Neural progenitor cell (in vitro differentiated cells): ENCODE results near the gene MAP2. TPM values are rescaled to one million over a fixed set of nuclear protein-coding genes. Genes with fewer than 3 reads are reported as not detected.

ENCODE experiments used
- DNase-seq: peaks from one replicate; pipeline ENCODE4 v3.0.0-alpha.2; 2016; ENCODE audit warnings: low spot score
- H2AFZ ChIP-seq: fragments of 200-600 bp; sonication (generic); replicated peaks from 2 replicates; pipeline ENCODE4 v1.6.1; 2016; ENCODE audit warnings: antibody characterized with exemption
- H3F3A ChIP-seq: fragments of 200-600 bp; sonication (generic); 2 replicates; pipeline ENCODE4 v1.6.1; 2016; ENCODE audit warnings: antibody characterized with exemption, low read depth
- H3K27ac ChIP-seq: fragments of 200-600 bp; sonication (generic); 2 replicates; pipeline ENCODE4 v1.5.1; 2016; ENCODE audit warnings: mild to moderate bottlenecking
- H3K27me3 ChIP-seq: fragments of 200-600 bp; sonication (generic); 2 replicates; pipeline ENCODE4 v1.6.1; 2016; ENCODE audit warnings: mild to moderate bottlenecking, moderate library complexity
- H3K36me3 ChIP-seq: fragments of 200-600 bp; sonication (generic); 2 replicates; pipeline ENCODE4 v1.5.1; 2016
- H3K4me1 ChIP-seq: fragments of 200-600 bp; sonication (generic); 2 replicates; pipeline ENCODE4 v1.6.1; 2016; ENCODE audit warnings: mixed run types
- H3K4me2 ChIP-seq: fragments of 200-600 bp; sonication (generic); 2 replicates; pipeline ENCODE4 v1.6.1; 2016
- H3K4me3 ChIP-seq: fragments of 200-600 bp; sonication (generic); 2 replicates; pipeline ENCODE4 v1.5.1; 2016
- H3K79me2 ChIP-seq: fragments of 200-600 bp; sonication (generic); 2 replicates; pipeline ENCODE4 v1.6.1; 2016; ENCODE audit warnings: low read depth
- H3K9ac ChIP-seq: fragments of 200-600 bp; sonication (generic); 2 replicates; pipeline ENCODE4 v1.6.1; 2016
- H3K9me3 ChIP-seq: fragments of 200-600 bp; sonication (generic); 2 replicates; pipeline ENCODE4 v1.5.1; 2016; ENCODE audit warnings: low read depth
- H4K20me1 ChIP-seq: fragments of 200-600 bp; sonication (generic); 2 replicates; pipeline ENCODE4 v1.6.1; 2016; ENCODE audit warnings: low read depth
- H3K27ac Mint-ChIP-seq: 3 replicates; pipeline ENCODE4 v1.8.0; 2021; ENCODE audit warnings: mixed read lengths
- H3K27me3 Mint-ChIP-seq: 2 replicates; pipeline ENCODE4 v1.8.0; 2022; ENCODE audit warnings: low read depth, mild to moderate bottlenecking, inconsistent platforms, moderate library complexity, mixed read lengths; ENCODE audit not compliant: insufficient read depth
- H3K36me3 Mint-ChIP-seq: 3 replicates; pipeline ENCODE4 v1.8.0; 2021; ENCODE audit warnings: mixed read lengths
- H3K4me1 Mint-ChIP-seq: 3 replicates; pipeline ENCODE4 v1.8.0; 2021; ENCODE audit warnings: mixed read lengths
- H3K4me3 Mint-ChIP-seq: 3 replicates; pipeline ENCODE4 v1.8.0; 2021; ENCODE audit warnings: mild to moderate bottlenecking, moderate library complexity, mixed read lengths
- H3K9me3 Mint-ChIP-seq: 3 replicates; pipeline ENCODE4 v1.8.0; 2020; ENCODE audit warnings: mixed read lengths
- EZH2 ChIP-seq: fragments of 200-600 bp; sonication (generic); IDR thresholded peaks from 2 replicates; pipeline ENCODE4 v1.6.1; 2017; ENCODE audit warnings: antibody characterized with exemption, mild to moderate bottlenecking, moderate library complexity
- EZH2phosphoT487 ChIP-seq: fragments of 200-600 bp; sonication (generic); IDR thresholded peaks from 2 replicates; pipeline ENCODE4 v1.6.1; 2017; ENCODE audit warnings: antibody characterized with exemption
- total RNA-seq: library from RNA; depleted of rRNA; stranded (reverse); fragments of >200 nt; gene quantifications from 2 replicates; pipeline ENCODE4 v1.2.3, GENCODE V29; 2015; ENCODE audit warnings: low replicate concordance
- TF ChIP-seq, protein P1 (sequence below): fragments of 200-600 bp; sonication (generic); IDR thresholded peaks from 2 replicates; pipeline ENCODE4 v1.5.1; 2017; ENCODE audit warnings: antibody characterized with exemption, mild to moderate bottlenecking

Gene MAP2
- total RNA-seq, 1 donor from 2014 or later, result 102 TPM

DNA sequence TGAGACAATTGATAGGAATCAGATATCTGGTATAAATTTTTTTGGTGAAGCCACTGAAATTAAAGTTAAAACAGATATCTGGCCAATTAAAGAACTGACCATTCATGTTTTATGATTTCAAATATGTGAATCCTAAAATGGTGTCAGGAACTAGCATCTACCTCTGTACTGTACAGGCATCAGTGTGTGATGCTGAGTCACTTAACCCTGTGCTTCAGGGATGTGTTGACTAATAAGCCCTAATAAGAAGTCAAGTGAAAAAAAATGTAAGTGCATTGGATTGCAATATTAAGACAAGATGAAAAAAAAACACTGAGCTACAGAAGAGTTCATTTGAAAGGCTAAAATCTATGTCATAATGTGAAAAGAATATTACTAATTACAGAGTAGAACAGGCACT, 338.7 kb downstream of the MAP2 start:
- Histone ChIP-seq H3K4me1 (no peaks in the 10 kb centered on the region), H3K27ac (no peak overlapping the region), H3K9ac (no peak overlapping the region), H3K79me2 (no peaks in the 10 kb centered on the region), H2AFZ (no peak overlapping the region), H3K27me3 (peaks cover 99% of the 10 kb centered on the region), H3F3A (no peaks in the 10 kb centered on the region), H3K36me3 (no peaks in the 10 kb centered on the region), H3K4me2 (no peak overlapping the region), H3K9me3 (no peaks in the 10 kb centered on the region), H3K4me3 (no peak overlapping the region), H4K20me1 (no peaks in the 10 kb centered on the region)
- DNase-seq, result no peak
- H3K4me3 Mint-ChIP-seq, result no peak overlapping the region
- peaks cover 14% of the 10 kb centered on the region for H3K4me1 Mint-ChIP-seq
- H3K9me3 Mint-ChIP-seq, result no peaks in the 10 kb centered on the region
- TF ChIP-seq EZH2 (no peak), EZH2phosphoT487 (no peak)
- TF ChIP-seq, protein P1, sequence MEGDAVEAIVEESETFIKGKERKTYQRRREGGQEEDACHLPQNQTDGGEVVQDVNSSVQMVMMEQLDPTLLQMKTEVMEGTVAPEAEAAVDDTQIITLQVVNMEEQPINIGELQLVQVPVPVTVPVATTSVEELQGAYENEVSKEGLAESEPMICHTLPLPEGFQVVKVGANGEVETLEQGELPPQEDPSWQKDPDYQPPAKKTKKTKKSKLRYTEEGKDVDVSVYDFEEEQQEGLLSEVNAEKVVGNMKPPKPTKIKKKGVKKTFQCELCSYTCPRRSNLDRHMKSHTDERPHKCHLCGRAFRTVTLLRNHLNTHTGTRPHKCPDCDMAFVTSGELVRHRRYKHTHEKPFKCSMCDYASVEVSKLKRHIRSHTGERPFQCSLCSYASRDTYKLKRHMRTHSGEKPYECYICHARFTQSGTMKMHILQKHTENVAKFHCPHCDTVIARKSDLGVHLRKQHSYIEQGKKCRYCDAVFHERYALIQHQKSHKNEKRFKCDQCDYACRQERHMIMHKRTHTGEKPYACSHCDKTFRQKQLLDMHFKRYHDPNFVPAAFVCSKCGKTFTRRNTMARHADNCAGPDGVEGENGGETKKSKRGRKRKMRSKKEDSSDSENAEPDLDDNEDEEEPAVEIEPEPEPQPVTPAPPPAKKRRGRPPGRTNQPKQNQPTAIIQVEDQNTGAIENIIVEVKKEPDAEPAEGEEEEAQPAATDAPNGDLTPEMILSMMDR, result no peak
- no peaks in the 10 kb centered on the region for H3K36me3 Mint-ChIP-seq
- H3K27ac Mint-ChIP-seq, result no peak overlapping the region
- peaks cover 2% of the 10 kb centered on the region for H3K27me3 Mint-ChIP-seq

DNA sequence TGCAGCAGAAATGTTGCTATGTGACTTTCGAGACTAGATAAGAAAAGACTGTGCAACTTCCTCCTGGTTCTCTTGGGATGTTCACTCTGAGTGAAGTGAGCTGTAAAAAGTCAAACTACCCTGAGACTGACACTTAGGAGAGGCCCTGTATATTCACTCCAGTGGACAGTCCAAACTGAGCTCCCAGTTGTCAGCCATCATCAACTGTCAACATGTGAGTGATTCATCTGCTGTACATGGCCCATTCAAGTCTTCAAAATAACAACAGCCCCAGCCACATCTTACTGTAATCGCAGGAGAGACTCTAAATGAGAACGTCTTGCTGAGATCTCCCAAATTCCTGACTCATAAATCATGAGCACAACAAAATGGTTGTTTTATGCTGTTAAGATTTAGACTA, 339.3 kb downstream of the MAP2 start:
- Histone ChIP-seq H3K36me3 (no peaks in the 10 kb centered on the region), H3K4me3 (no peak overlapping the region)
- H3K27me3 Mint-ChIP-seq, result peaks cover 2% of the 10 kb centered on the region

DNA sequence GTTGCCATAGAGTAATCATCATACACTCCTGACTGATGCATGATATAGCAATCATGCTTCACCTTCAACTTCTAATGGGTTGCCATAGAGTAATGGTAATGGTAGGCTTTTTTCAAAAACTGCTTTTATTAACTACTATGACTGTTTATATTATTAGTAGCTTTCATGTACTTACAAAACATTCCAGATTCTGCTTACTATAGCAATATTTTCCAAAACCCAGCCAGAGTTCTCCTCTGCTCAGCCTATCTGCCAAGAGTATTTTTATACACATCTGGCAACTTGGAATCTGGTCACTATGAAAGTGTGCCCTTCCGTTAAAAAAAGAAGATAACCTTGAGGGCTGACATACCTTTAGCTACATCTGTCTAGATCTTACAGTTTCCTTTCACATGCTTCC, 342.8 kb downstream of the MAP2 start:
- Histone ChIP-seq H4K20me1 (no peaks in the 10 kb centered on the region), H3K27me3 (peaks cover 98% of the 10 kb centered on the region), H3K4me2 (no peak overlapping the region), H3K4me1 (no peaks in the 10 kb centered on the region), H2AFZ (no peak overlapping the region), H3K4me3 (no peak overlapping the region), H3K9ac (no peak overlapping the region), H3K36me3 (no peaks in the 10 kb centered on the region), H3F3A (peaks cover 4% of the 10 kb centered on the region), H3K27ac (no peak overlapping the region), H3K9me3 (no peaks in the 10 kb centered on the region), H3K79me2 (no peaks in the 10 kb centered on the region)
- no peak overlapping the region for H3K27ac Mint-ChIP-seq
- DNase-seq, result no peak
- TF ChIP-seq, protein P1, result no peak
- TF ChIP-seq EZH2phosphoT487 (no peak), EZH2 (no peak)
- H3K27me3 Mint-ChIP-seq, result no peaks in the 10 kb centered on the region
- H3K4me1 Mint-ChIP-seq, result peaks cover 9% of the 10 kb centered on the region
- no peaks in the 10 kb centered on the region for H3K36me3 Mint-ChIP-seq
- H3K4me3 Mint-ChIP-seq, result no peak overlapping the region
- no peaks in the 10 kb centered on the region for H3K9me3 Mint-ChIP-seq

More for the DNA sequence above, 339.3 kb downstream of the MAP2 start:
- Mint-ChIP-seq H3K4me1 (peaks cover 14% of the 10 kb centered on the region), H3K4me3 (no peak overlapping the region), H3K9me3 (no peaks in the 10 kb centered on the region), H3K36me3 (no peaks in the 10 kb centered on the region), H3K27ac (no peak overlapping the region)
- no peaks in the 10 kb centered on the region for H3F3A ChIP-seq
- no peaks in the 10 kb centered on the region for H3K9me3 ChIP-seq
- H3K4me1 ChIP-seq, result no peaks in the 10 kb centered on the region
- H4K20me1 ChIP-seq, result no peaks in the 10 kb centered on the region
- no peaks in the 10 kb centered on the region for H3K79me2 ChIP-seq
- TF ChIP-seq, protein P1, result no peak
- no peak for TF ChIP-seq EZH2
- TF ChIP-seq EZH2phosphoT487, result no peak
- no peak overlapping the region for H3K4me2 ChIP-seq
- DNase-seq, result no peak
- H2AFZ ChIP-seq, result no peak overlapping the region
- no peak overlapping the region for H3K27ac ChIP-seq
- no peak overlapping the region for H3K9ac ChIP-seq
- peaks cover 99% of the 10 kb centered on the region for H3K27me3 ChIP-seq
